NCI-H1105 (cell line): ENCODE data around the gene OR2L8.

ENCODE experiments used
- DNase-seq: peaks from one replicate; lab custom pipeline; 2025; lab: John Stamatoyannopoulos, UW

The OR2L8 gene

DNA sequence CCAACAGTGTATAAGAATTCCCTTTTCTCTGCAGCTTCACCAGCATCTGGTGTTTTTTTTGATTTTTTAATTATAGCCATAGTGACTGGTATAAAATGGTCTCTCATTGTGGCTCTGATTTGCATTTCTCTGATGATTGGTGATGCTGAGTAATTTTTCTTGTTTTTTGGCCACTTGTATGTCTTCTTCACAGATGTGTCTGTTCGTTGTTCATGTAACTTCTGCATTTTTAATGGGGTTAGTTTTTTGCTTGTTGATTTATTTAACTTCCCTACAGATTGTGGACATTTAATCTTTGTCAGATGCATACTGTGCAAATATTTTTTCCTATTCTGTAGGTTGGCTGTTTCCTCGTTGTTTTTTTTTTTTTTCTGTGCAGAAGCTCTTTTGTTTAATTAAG, 44.3 kb downstream of the OR2L8 start:
- no peak for DNase-seq

DNA sequence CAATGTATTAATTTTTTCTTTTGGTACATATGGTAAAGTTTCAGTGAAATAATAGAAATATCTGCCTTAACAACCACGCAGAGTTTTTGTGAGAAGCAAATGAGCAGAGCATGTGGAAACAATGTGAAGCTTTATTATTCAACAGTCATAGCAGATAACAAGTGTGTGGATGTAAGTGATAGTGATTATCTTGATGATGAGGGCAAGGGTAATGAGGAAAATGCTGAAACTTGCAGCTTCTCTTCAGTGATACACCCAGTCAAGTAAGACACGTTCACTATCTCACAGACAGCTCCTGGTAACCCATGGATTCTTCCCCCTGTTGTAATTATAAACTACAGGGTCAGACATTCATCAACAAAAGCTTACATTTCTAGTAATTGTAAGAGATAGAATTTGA, 50.2 kb downstream of the OR2L8 start:
- no peak for DNase-seq
